ENCODE measurements around the gene RDH13.

The RDH13 gene

DNA sequence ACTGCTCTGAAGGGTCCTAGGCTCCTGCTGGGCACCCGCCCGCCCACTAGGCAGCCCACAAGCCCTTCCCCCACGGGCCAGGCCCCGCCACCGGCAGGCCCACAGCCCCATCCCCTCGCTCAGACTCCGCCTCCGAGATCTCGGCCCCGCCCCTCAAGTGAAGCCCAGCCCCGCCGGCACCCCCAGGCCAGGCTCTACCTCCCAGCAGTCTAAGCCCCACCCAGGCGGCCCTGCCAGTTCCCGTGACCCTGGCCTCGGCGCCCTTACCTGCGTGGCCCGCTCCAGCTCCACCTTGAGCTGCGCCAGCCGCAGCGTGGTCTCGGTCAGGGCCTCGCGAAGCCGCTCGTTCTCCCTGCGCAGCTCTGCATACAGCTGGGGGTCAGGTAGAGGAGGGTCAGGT is 29.0 kb upstream of the RDH13 start:
- no peak for DNase-seq (ENCODE audit: low read depth in 2 of 2)

DNA sequence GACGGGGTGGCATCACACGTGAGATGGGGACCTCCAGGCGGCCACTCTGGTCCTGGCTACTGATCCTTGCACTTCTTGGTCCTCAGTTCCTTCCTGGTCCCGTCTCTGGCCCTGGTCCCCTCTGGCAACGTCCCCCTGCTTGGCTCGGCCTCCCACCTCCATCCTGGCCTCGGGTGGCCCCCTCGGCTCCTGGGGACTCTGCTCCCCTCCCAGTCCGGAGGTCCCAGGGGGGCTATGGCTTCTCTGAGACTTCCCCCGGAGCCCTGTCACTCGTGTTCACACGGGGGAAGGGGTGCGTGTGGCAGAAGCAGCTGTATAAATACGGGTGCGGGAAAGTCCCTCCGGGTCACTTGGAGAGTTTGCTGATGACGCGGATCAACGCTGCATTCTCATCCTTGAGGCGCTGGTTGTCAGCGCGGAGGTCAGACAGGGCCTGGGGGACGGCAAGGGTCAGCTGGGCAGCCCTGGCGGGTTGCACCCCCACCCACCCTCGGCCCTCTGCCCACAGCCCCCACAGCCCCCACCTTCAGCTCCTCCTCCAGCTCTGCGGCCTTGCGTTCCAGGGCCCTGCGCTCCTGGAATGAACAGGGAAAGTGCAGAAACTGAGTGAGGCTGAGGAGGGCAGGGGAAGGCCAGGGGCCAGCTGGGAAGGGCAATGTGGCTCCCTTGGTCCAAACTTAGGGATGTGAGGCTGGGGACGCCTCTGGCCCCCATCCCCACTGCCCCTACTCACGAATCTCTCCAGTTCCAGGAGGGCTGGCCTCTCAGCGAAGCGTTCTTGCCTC is 28.4 kb upstream of the RDH13 start:
- no peak for DNase-seq (ENCODE audit: low read depth in 2 of 2)

DNA sequence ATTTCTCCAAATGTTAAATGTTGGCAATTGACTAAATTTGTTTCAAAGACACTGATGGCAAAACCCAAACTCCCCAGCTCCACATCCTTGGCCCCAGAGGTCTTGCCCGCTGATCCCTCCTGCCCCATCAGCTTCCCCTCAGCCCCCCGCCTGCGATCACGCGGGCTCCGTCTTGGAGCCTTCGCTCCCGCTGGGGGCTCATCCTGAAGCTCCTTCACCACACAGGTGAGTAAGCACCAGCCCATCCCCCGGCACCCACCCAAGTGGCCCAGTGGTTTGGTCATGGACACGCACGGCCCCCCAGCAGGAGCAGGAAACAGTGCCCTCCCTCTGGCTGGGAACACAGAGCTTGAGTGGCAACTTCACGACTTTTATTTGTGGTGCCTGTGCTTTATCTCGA is 27.6 kb upstream of the RDH13 start:
- DNase-seq (ENCODE audit: low read depth in 2 of 2) = no peak

DNA sequence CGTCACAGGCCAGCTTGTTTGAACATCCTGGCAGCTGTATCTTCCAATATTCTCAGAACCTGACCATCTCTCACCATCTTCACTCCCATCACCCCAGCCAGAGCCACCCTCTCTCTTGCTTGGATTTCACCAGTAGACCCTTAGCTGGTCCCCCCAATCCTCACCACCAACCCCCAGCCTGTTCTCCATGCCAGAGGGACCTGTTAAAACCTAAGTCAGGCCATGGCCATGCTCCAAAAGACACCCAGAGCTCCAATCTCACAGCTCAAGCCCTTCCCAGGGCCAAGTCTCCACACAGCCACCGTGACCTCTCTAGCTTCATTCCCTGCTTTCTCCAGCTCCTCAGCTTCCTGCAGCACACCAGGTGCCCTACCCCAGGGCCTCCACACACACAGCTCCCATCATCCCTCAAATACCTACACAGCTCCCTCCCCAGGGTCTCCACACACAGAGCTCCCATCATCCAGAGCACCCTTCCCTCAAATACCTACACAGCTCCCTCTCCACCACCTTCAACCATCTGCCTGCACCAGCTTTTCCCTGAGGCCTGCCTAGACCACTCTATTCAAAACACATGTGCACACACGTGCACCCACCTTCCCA is 26.5 kb upstream of the RDH13 start:
- no peak for DNase-seq (ENCODE audit: low read depth in 2 of 2)

DNA sequence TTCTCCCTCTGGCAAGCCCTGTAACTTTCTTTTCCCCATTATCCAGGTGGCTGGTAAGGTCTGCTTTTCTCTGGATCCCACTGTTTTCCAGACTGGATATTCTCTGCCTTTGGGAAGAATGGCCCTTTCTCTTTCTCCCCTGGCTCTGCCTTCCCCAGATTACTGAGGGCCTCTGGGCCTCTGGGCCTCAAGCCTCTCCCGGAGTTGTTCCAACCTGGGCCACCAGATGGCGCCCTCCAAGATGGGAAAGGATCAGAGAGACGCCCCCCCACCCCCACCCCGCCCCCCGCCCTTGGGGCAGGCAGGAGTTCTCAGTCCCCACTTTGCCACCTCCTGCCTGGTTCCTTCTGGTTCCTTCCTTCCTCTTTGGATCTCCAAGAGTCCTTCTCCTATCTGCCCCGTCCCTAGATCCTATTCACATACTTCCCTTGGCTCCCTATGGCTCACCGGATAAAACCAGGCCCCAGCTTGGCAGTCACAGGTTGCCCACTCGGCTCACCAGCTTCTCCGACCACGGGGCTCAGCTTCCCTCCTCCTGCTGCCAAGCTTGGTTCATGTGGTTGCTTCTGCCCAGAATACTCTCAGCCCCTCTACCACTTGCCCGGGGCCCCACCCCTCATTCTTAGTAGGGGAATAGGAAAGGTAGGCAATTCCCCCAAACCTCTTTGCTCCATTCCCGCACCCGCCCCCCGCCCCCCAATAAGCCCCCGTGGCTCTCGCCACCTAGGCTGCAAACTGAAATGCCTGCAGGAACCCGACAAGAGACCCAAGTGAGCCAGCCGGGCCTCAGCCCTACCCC is 25.8 kb upstream of the RDH13 start:
- peak; percentile 78 to 93 for DNase-seq (ENCODE audit: low read depth in 2 of 2)

DNA sequence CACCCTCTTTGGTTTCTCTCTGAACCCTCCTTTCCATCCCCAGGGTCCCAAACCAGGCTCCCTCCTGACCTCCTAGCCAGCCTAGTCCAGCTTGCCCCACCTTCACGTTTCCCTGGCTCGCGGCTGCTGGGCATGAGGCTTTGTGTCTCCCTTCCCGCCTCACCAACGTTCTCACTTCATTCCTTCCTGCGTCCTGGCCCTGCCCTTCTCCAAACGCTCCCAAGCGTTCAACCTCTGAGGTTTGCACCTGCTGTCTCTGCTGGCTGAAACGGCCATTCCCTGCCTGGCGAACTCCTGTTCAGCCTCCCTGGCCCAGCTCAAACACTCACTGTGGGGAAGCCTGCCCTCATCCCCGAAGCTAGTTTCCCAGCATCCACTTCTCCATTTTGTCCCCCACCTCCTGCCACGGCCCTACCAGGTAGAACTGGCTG is 25.1 kb upstream of the RDH13 start:
- DNase-seq (ENCODE audit: low read depth in 2 of 2) = no peak

DNA sequence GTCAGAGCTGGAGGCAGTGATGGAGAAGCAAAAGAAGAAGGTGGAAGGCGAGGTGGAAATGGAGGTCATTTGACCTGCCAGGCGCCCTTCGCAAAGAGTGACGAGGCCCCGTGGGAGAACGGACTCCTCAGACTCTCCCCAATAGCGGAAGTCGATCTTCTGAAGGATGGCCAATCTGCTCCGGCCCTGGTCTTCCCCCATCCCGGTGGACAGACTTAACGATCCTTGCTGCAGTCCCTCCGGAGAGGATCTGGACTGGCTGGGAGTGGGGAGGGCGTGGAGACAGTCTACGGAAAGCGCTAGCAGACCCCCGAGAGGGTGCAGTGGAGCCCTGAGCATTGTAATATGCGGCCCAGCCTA is 24.6 kb upstream of the RDH13 start:
- DNase-seq (ENCODE audit: low read depth in 2 of 2) = no peak

DNA sequence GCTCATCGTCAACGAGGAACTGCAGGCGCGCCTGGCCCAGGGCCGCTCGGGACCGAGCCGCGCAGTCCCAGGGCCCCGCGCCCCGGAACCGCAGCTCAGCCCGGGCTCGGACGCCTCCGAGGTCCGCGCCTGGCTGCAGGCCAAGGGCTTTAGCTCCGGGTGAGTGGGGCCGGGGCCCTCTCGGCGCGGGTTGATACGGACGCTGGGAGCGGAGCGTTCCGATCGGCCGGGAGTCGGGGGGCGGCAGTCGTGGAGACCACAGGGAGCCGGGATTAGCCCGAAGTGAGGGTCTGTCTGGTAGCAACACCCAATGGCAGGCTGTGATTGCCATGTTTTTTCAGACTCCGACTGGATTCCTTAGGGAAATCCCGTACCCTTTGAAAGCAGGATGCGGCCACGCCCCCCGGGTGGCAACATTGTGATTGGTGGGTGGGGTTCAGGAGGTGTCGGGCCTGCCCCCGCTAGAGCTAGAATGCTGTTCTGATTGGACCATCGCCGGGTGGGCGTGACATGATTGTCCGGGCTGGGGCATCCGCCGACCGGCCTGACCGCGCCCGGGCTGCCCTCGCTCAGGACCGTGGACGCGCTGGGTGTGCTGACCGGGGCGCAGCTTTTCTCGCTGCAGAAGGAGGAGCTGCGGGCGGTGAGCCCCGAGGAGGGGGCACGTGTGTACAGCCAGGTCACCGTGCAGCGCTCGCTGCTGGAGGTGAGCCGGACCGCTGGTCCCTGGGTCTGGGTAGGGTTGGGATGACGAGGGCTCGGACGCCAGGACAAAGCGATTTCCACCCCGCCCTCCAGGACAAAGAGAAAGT is 24.0 kb upstream of the RDH13 start:
- DNase-seq (ENCODE audit: low read depth in 2 of 2) = peak; percentile 41 to 51

DNA sequence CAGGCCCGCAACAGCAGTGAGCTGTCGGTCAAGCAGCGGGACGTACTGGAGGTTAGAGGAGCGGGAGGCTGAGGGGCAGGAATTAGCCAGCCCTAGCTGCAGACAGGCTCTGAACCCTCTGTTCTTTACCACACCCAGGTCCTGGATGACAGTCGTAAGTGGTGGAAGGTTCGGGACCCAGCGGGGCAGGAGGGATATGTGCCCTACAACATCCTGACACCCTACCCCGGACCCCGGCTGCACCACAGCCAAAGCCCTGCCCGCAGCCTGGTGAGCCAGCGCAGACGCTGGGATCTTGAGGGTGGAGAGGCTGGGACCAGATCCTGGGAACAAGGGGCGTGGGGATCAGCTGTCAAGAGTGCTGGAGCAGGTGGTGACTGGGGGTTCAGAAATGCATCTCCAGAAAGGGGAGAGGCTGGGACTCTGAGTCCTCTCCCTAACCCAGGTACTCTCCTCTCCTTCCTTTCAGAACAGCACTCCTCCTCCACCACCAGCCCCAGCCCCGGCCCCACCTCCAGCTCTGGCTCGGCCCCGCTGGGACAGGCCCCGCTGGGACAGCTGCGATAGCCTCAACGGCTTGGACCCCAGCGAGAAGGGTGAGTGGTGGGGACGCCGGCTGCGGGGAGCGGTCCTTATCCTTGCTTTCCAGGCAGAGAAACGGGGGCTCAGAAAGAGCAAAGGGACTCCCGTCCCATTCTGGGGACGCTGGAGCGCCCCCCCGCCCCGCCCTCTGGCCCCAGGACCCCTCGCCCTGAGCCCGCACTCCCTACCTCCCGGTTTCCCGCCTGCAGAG is 23.2 kb upstream of the RDH13 start:
- no peak for DNase-seq (ENCODE audit: low read depth in 2 of 2)

DNA sequence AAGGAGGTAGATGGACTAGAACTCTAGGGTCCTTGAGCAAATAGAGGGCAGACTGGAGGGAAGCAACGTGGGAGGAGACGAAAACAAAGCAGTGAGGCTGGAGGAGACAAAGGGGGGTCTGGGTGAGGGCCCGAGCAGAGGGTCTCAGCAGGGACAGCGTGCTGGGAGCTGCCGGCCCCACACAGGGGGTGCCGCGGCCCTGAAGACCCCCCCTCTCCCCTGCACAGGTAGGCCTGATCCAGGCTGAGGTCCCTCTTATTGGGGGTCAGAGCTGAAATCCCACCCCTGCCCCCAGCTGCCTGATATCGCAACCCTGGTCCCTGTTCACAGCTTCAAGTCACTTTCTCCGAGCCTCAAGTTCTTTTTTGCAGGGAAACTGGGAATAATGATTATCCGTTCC is 21.5 kb upstream of the RDH13 start:
- no peak for DNase-seq (ENCODE audit: low read depth in 2 of 2)

DNA sequence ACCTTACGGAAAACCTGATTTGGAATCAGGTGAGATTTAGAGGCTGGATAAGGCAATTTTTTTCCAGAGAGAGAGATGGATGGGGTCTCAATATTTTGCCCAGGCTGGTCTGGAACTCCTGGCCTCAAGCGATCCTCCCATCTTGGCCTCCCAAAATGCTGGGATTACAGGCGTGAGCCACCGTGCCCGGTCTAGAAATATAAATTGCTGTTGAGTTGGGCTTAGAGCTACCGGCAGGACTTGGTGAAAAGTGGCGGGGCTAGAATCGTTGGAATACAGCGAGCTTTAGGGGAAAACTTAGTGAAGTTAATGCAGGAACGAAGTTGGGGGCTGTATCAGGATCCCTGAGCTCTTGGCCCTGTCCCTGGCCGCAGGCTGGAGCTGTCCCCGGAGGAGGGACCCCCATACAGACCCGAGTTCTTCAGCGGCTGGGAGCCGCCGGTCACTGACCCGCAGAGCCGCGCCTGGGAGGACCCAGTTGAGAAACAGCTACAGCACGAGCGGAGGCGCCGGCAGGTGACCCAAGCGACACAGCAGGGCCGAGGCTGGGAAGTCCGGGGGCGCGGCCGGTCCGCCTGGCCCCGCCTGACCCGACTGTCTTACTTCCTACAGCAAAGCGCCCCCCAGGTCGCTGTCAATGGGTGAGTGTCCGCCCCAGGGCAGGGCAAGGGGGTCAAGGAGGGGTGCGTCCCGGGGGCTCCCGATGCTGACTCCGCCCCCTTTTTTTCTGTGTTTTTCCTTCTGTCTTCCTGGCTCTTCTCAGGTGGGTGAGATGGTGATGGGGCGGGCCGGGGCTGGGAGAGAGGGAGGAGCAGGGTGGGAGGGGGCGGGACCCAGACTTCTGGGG is 20.3 kb upstream of the RDH13 start:
- no peak for DNase-seq (ENCODE audit: low read depth in 2 of 2)

DNA sequence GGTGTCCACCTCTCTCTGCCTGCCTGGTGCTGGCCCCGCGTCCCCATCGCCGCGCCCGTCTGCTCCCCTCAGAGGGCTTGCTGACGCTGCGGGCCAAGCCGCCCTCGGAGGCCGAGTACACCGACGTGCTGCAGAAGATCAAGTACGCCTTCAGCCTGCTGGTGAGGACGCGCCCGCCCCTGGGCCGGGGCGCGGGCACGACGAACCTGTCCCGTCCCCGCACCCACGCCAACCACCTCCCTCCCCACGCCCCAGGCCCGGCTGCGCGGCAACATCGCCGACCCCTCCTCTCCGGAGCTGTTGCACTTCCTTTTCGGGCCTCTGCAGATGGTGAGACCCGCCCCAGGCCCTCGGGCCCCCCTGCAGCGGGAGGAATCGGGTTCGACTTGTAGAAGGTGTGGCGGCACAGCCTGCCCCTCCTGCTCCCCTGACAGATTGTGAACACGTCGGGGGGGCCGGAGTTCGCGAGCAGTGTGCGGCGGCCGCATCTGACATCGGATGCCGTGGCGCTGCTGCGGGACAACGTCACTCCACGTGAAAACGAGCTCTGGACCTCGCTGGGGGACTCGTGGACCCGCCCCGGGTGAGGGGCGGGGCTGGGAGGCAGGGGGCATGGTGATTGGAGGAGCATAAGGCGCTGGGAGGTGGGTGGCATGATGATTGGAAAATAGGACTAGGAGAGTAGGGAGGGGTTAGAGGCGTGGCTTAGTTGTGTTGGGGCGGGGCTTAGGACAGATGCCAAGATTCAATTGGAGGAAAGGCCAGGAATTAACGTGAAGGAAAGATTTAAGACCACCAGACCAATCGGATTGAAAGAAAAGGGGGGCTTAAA is 19.3 kb upstream of the RDH13 start:
- DNase-seq (ENCODE audit: low read depth in 2 of 2) = peak; percentile 51 to 62

DNA sequence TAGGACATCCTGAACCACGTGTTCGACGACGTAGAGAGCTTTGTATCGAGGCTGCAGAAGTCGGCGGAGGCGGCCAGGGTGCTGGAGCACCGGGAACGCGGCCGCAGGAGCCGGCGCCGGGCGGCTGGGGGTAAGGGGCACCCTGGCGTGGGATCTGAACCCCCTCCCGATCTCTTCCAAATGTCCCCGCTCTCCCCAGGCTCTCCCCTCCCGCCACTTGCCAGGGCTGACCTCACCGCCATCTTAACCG is 18.7 kb upstream of the RDH13 start:
- DNase-seq (ENCODE audit: low read depth in 2 of 2) = no peak

DNA sequence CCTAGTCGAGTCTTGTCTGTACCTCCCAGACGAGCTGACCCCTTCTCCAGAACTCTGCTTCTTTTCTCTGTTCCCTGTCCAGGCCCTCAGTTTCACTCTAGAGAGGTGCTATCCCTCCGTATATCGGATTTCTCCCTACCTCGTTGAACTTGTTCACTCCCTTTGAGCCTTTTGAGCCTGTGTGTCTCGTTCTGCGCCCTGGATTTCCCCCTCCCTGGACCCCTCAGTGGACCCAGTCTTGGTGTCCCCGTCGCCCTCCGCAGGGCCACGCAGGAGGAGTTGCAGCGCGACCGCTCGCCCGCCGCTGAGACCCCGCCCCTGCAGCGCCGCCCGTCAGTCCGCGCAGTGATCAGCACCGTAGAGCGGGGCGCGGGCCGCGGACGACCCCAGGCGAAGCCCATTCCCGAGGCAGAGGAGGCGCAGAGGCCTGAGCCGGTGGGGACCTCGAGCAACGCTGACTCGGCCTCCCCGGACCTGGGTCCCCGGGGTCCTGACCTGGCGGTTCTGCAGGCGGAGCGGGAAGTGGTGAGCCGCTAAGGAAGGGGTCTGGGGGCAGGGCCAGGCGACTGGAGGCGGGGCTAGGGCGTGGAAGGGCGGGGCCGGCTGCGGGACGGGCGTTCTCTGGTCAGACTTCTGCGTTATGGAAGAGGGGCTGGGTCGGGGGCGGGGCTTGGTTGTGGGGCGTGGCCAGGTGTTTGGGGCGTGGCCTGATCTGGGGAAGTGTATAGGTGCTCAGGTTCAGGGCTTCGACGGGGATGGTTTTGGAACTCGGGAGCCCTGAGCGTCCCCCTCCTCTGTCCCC is 18.2 kb upstream of the RDH13 start:
- peak; percentile 77 to 92 for DNase-seq (ENCODE audit: low read depth in 2 of 2)

DNA sequence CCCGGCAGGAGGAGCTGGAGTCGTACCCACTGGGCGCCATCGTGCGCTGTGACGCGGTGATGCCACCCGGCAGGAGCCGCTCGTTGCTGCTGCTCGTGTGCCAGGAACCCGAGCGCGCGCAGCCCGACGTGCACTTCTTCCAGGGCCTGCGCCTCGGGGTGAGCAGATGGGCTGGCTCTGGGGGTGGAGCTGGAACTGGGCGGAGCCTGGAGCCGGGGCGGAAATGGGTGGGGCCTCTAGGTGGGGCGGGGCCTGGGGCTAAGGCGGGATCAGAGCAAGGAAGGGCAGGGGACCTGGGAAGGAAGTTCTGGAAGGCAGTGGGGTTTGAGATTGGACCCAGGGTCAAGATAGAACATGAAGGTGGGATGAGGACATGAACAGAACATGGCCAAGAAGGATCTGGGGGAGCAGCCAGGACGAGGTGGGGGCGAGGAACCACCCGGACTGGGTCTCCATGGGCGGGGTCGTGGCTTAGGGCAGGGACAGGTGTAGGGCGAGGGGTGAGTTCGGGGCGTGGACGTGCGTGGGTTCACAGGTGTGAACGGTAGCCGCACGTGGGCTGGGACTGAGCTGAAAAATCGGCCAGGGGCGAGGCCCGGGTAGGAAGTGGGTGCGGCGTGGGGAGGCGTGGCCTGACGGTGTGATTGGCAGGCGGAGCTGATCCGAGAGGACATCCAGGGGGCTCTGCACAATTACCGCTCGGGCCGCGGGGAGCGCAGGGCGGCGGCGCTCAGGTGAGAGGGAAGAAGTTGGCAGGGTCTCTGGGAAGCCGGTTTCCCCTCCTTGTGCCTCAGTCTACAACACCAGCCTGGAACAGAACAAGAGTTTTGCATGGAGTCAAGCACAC is 17.4 kb upstream of the RDH13 start:
- peak; percentile 51 to 76 for DNase-seq (ENCODE audit: low read depth in 2 of 2)

DNA sequence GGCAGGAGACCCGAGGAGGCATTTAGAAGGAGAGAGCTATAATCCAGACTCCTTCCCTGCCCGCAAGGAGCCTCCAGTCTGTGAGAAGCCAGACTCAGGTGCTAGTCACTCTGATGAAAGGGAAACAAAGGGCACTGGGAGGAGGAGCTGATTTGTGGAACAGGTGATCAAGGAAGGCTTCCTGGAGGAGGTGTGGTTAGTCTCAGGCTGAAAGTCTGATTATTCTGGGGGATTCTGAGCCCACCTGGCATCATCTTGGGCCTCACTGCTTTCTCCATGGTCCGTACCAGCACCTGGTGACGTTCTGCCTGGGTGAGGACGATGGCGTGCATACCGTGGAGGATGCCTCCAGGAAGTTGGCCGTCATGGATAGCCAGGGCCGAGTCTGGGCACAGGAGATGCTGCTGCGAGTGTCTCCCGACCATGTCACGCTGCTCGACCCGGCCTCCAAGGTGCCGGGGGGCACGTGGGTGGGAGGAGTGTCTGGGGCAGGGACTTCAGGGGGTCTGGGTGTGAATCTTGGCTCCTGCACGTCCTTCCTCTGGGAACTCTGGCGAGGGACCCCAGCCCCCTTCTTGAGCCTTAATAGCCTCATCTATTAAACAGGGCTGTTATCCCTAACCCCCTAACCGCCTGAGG is 16.6 kb upstream of the RDH13 start:
- DNase-seq (ENCODE audit: low read depth in 2 of 2) = no peak

DNA sequence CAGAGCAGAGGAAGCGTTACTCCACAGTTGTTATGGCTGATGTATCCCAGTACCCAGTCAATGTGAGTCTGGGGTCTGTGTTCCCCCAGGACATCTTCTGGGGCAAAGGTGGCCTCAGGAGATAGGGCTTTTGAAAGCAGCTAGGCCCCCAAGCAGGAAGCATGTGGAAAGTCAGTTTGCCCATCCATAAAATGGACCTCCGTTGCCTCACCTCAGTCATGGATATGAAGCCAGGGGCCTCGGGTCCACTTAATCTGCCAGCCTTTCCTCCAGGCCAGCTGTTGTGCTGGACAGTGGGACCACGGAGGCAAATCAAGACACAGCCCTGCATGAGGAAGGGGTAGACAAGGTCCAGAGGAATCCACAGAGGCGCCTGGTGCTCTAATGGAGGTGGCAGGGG is 16.0 kb upstream of the RDH13 start:
- no peak for DNase-seq (ENCODE audit: low read depth in 2 of 2)

Data from stimulated activated CD4-positive, alpha-beta T cell treated with anti-CD3 and anti-CD28 coated beads, Interleukin-4, amount 100 ng/mL, for 48 hours (primary cell).